H1 (cell line): ENCODE data around the gene KCTD10. TPM values are rescaled to one million over a fixed set of nuclear protein-coding genes. Genes with fewer than 3 reads are reported as not detected.

Source experiments
- CHD2 ChIP-seq: IDR thresholded peaks from 2 replicates; pipeline ENCODE4 v1.6.1; 2012; ENCODE audit warnings: low read length, improper control_type of control experiment
- CTCF ChIP-seq, 3 experiments: IDR thresholded peaks; 1 replicate in 2 of 3; 2 replicates in 1 of 3; pipeline versions ENCODE4 v1.5.1 to v1.6.1; 2011; ENCODE audit warnings: low read length in 3 of 3, mild to moderate bottlenecking in 3 of 3, inconsistent platforms in 2 of 3, low read depth in 1 of 3, moderate library complexity in 1 of 3; ENCODE audit not compliant: insufficient read depth in 1 of 3; ENCODE audit errors: control extremely low read depth in 1 of 3
- GABPA ChIP-seq: IDR thresholded peaks from 2 replicates; pipeline ENCODE4 v1.6.1; 2011; ENCODE audit warnings: mild to moderate bottlenecking, low read length, moderate library complexity, borderline replicate concordance; ENCODE audit not compliant: insufficient read depth
- polyA plus RNA-seq, 7 experiments: library from polyadenylated mRNA; depleted of rRNA in 3 of 7; stranded (reverse) in 5 of 7; unstranded in 2 of 7; fragments of >200 nt in 5 of 7; fragments of 200-250 nt in 2 of 7; gene quantifications; 1 replicate in 5 of 7; 2 replicates in 1 of 7; 4 replicates in 1 of 7; pipeline versions ENCODE4 v1.2.1 to v1.2.3, GENCODE V29; 2011 to 2013; ENCODE audit warnings: missing spikeins in 2 of 7, mixed read lengths in 2 of 7
- total RNA-seq: library from RNA; stranded (reverse); fragmentation: NEBNext Ultra II Directional; extraction: Animal tissue kit (Norgen Biotek cat#: 25700); gene quantifications from 2 replicates; pipeline ENCODE4 v1.2.1, GENCODE V29; 2021
- TF ChIP-seq, protein P1 (sequence below): IDR thresholded peaks from 2 replicates; pipeline ENCODE4 v1.6.1; 2011; ENCODE audit warnings: low read length, improper control_type of control experiment
- TF ChIP-seq, protein P2 (sequence below): IDR thresholded peaks from 2 replicates; pipeline ENCODE4 v1.6.1; 2011; ENCODE audit warnings: low read depth, mild to moderate bottlenecking, low read length; ENCODE audit not compliant: insufficient read depth

Gene KCTD10
- total and polyA plus RNA-seq, 2 of the 8 experiments (the other 6 are each of a cell fraction or from before 2014, with no cell fraction given), result 45.3 to 52.4 TPM

DNA sequence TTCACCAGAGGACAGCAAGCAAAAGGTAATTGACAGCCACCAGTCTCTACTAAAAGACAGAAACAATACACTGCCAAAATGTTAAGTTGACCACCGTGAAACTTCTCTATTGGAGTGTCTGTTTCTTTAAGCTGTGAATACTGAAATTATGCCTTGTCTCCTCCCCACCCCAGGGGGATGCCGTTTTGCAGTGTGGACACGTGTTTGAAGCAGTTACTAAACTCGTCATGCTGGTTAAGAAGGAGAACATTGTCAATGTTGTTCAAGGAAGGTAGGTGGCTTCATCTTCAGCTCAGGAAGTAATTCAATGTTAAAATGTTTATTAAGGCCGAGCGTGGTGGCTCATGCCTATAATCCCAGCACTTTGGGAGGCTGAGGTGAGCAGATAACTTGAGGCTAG, 32.8 kb downstream of the KCTD10 start (continued):
- TF ChIP-seq CTCF (IDR thresholded peaks at IDR 0.05; ENCODE audit: control extremely low read depth in 1 of 3, insufficient read depth in 1 of 3, low read depth in 1 of 3, low read length in 3 of 3) (no peak), CHD2 (no peak), GABPA (no peak)
- TF ChIP-seq, protein P1, sequence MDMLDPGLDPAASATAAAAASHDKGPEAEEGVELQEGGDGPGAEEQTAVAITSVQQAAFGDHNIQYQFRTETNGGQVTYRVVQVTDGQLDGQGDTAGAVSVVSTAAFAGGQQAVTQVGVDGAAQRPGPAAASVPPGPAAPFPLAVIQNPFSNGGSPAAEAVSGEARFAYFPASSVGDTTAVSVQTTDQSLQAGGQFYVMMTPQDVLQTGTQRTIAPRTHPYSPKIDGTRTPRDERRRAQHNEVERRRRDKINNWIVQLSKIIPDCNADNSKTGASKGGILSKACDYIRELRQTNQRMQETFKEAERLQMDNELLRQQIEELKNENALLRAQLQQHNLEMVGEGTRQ, result no peak
- TF ChIP-seq, protein P2, sequence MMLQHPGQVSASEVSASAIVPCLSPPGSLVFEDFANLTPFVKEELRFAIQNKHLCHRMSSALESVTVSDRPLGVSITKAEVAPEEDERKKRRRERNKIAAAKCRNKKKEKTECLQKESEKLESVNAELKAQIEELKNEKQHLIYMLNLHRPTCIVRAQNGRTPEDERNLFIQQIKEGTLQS, result no peak
